HepG2 (cell line): ENCODE results near the gene SYNGR2. TPM values are rescaled to one million over a fixed set of nuclear protein-coding genes. Genes with fewer than 3 reads are reported as not detected.

ENCODE experiments used
- ATAC-seq: fragments of 200-7000 bp; cut with Tn5 transposase; 3 replicates; pipeline ENCODE4 v1.9.1; 2020; ENCODE audit warnings: mild to moderate bottlenecking, moderate library complexity
- BruUV-seq: library from RNA; stranded (reverse); fragments of 400-500 nt; replicated peaks from 2 replicates; lab custom pipeline; 2021; lab: Mats Ljungman, UMichigan
- CTCF ChIA-PET: fragments of 300-600 bp; formaldehyde crosslinking; extraction: SDS; loops from one replicate; lab custom pipeline; 2021; ENCODE audit warnings: low total read pairs, inconsistent platforms, low intra/inter-chr PET ratio; lab: Yijun Ruan, JAX
- POLR2A ChIA-PET: fragments of 350-600 bp; sonication (Branson Sonifier 250); formaldehyde crosslinking; loops from one replicate; lab custom pipeline; 2020; ENCODE audit warnings: antibody characterized with exemption, inconsistent platforms; lab: Yijun Ruan, JAX
- DNase-seq: peaks from one replicate; pipeline ENCODE4 v3.0.0-alpha.2; 2015; ENCODE audit warnings: low spot score
- FAIRE-seq: peaks from 3 replicates; lab custom pipeline; 2011; peaks lifted over from hg19 to GRCh38; lab: Jason Lieb, UNC
- H2AFZ ChIP-seq: one replicate; pipeline ENCODE4 v1.6.1; 2011; ENCODE audit warnings: low read length, inconsistent platforms
- H3K27ac ChIP-seq: fragments of 300-600 bp; 3 replicates; pipeline ENCODE4 v1.8.0; 2011; ENCODE audit warnings: mixed run types, mild to moderate bottlenecking, mixed read lengths, low read length, inconsistent platforms; ENCODE audit not compliant: insufficient read depth; ENCODE audit errors: extremely low read length
- H3K27me3 ChIP-seq, 2 experiments: fragments of 200-600 bp in 1 of 2; 2 replicates in 1 of 2; 3 replicates in 1 of 2; pipeline versions ENCODE4 v1.6.0 to v1.8.0; 2011; ENCODE audit warnings: low read length in 2 of 2, mild to moderate bottlenecking in 2 of 2, moderate library complexity in 2 of 2, inconsistent platforms in 1 of 2; ENCODE audit not compliant: insufficient read depth in 2 of 2, control insufficient read depth in 1 of 2
- H3K36me3 ChIP-seq, 2 experiments: fragments of 200-600 bp in 1 of 2; replicated peaks in 1 of 2; 2 replicates in 1 of 2; 3 replicates in 1 of 2; pipeline versions ENCODE4 v1.5.1 to v1.8.0; 2011; ENCODE audit warnings: low read length in 2 of 2, inconsistent platforms in 1 of 2; ENCODE audit not compliant: insufficient read depth in 2 of 2, control insufficient read depth in 1 of 2
- H3K4me1 ChIP-seq: 2 replicates; pipeline ENCODE4 v1.5.1; 2012; ENCODE audit warnings: low read length, inconsistent platforms; ENCODE audit not compliant: insufficient read depth
- H3K4me2 ChIP-seq: 2 replicates; pipeline ENCODE4 v1.6.0; 2011; ENCODE audit warnings: low read depth, low read length, inconsistent platforms
- H3K4me3 ChIP-seq, 3 experiments: fragments of 200-600 bp in 1 of 3; sonication (generic), shearing (Covaris generic) in 1 of 3; replicated peaks in 1 of 3; 2 replicates each; pipeline ENCODE4 v1.5.1; 2011 to 2016; ENCODE audit warnings: low read length in 3 of 3, inconsistent platforms in 2 of 3, low read depth in 2 of 3, mild to moderate bottlenecking in 2 of 3, control low read depth in 1 of 3, mixed read lengths in 1 of 3; ENCODE audit not compliant: insufficient read depth in 1 of 3
- H3K79me2 ChIP-seq: one replicate; pipeline ENCODE4 v1.6.1; 2011; ENCODE audit warnings: low read length, inconsistent platforms; ENCODE audit not compliant: insufficient read depth
- H3K9ac ChIP-seq: 2 replicates; pipeline ENCODE4 v1.6.0; 2011; ENCODE audit warnings: mild to moderate bottlenecking, low read depth, low read length, inconsistent platforms; ENCODE audit not compliant: insufficient read depth
- H3K9me3 ChIP-seq: 2 replicates; pipeline ENCODE4 v1.5.1; 2012; ENCODE audit warnings: mild to moderate bottlenecking, low read length
- H4K20me1 ChIP-seq: 2 replicates; pipeline ENCODE4 v1.6.0; 2011; ENCODE audit warnings: inconsistent platforms, mild to moderate bottlenecking, low read length, moderate library complexity; ENCODE audit not compliant: insufficient read depth
- DPF2 ChIP-seq: sonication (generic); formaldehyde crosslinking; IDR thresholded peaks from 2 replicates; pipeline ENCODE4 v1.4.0; 2020; ENCODE audit warnings: mild to moderate bottlenecking, low read depth, missing genetic modification reagents, borderline replicate concordance
- ELF4 ChIP-seq: sonication (generic); formaldehyde crosslinking; IDR thresholded peaks from 2 replicates; pipeline ENCODE4 v1.5.0; 2020; ENCODE audit warnings: missing genetic modification reagents, mild to moderate bottlenecking, moderate library complexity, borderline replicate concordance
- FOXC1 ChIP-seq: sonication (generic); formaldehyde crosslinking; IDR thresholded peaks from 2 replicates; pipeline ENCODE4 v1.8.0; 2022; ENCODE audit warnings: mild to moderate bottlenecking, missing genetic modification reagents, borderline replicate concordance
- GFI1 ChIP-seq: sonication (generic); formaldehyde crosslinking; IDR thresholded peaks from 2 replicates; pipeline ENCODE4 v1.5.0; 2020; ENCODE audit warnings: missing genetic modification reagents, mild to moderate bottlenecking, borderline replicate concordance
- JUNB ChIP-seq: sonication (generic); formaldehyde crosslinking; IDR thresholded peaks from 2 replicates; pipeline ENCODE4 v1.8.0; 2022; ENCODE audit warnings: missing genetic modification reagents, mild to moderate bottlenecking, borderline replicate concordance
- KLF12 ChIP-seq: sonication (generic); formaldehyde crosslinking; IDR thresholded peaks from 2 replicates; pipeline ENCODE4 v1.4.0; 2020; ENCODE audit warnings: missing genetic modification reagents, borderline replicate concordance
- NR2F6 ChIP-seq, 2 experiments: IDR thresholded peaks; 2 replicates each; pipeline ENCODE4 v1.6.1; 2016; ENCODE audit warnings: antibody characterized with exemption in 1 of 2, mild to moderate bottlenecking in 1 of 2
- POGZ ChIP-seq: sonication (generic); formaldehyde crosslinking; IDR thresholded peaks from 2 replicates; pipeline ENCODE4 v1.4.0; 2020; ENCODE audit warnings: mild to moderate bottlenecking, missing genetic modification reagents
- SKIL ChIP-seq: sonication (generic); formaldehyde crosslinking; IDR thresholded peaks from 2 replicates; pipeline ENCODE4 v1.8.0; 2022; ENCODE audit warnings: missing genetic modification reagents, mild to moderate bottlenecking, moderate library complexity, borderline replicate concordance
- UBTF ChIP-seq: sonication (generic); formaldehyde crosslinking; IDR thresholded peaks from 2 replicates; pipeline ENCODE4 v1.4.0; 2020; ENCODE audit warnings: mild to moderate bottlenecking, missing genetic modification reagents
- ZFY ChIP-seq: sonication (generic); formaldehyde crosslinking; IDR thresholded peaks from 2 replicates; pipeline ENCODE4 v1.4.0; 2020; ENCODE audit warnings: missing genetic modification reagents
- ZNF18 ChIP-seq: sonication (generic); formaldehyde crosslinking; IDR thresholded peaks from 2 replicates; pipeline ENCODE4 v1.8.0; 2022; ENCODE audit warnings: mild to moderate bottlenecking, missing genetic modification reagents; ENCODE audit not compliant: insufficient replicate concordance
- ZNF501 ChIP-seq: sonication (generic); formaldehyde crosslinking; IDR thresholded peaks from 2 replicates; pipeline ENCODE4 v1.5.1; 2020; ENCODE audit warnings: mild to moderate bottlenecking, moderate library complexity, missing genetic modification reagents
- WGBS: methylation state at CpG from one replicate; pipeline ENCODE4 v1.1.6; 2017; ENCODE audit warnings: low lambda C conversion rate; 5-methylcytosine and 5-hydroxymethylcytosine counted together
- in situ Hi-C: cut with HindIII; loops from 2 replicates; pipeline ENCODE4 v1.10.0; 2017; ENCODE audit warnings: low pct_unique_long_range_greater_than_20kb; ENCODE audit not compliant: extremely low pct_ligation_motif_present
- intact Hi-C: fragments of 100-400 bp; cut with micrococcal nuclease; formaldehyde crosslinking; loops from one replicate; pipeline ENCODE4 v1.10.0; 2022; ENCODE audit not compliant: unreplicated experiment
- polyA plus RNA-seq, 8 experiments: library from polyadenylated mRNA; depleted of rRNA in 3 of 8; stranded (reverse) in 7 of 8; unstranded in 1 of 8; fragments of >200 nt; fragmentation: Illumina TruSeq in 4 of 8; extraction: Trizol in 4 of 8; gene quantifications; 2 replicates each; pipeline versions ENCODE4 v1.2.1 to v1.2.3, GENCODE V29; 2011 to 2016; ENCODE audit warnings: low read depth in 4 of 8, missing spikeins in 1 of 8, mixed read lengths in 1 of 8; ENCODE audit not compliant: insufficient read depth in 1 of 8
- total RNA-seq, 5 experiments: library from RNA; depleted of rRNA; stranded (reverse); fragments of >200 nt; fragmentation: Illumina TruSeq; extraction: Trizol; gene quantifications; 2 replicates each; pipeline ENCODE4 v1.2.3, GENCODE V29; 2016; ENCODE audit warnings: low read depth in 1 of 5

The SYNGR2 gene
- total and polyA plus RNA-seq, 2 of the 13 experiments (the other 11 are each of a cell fraction or from before 2014, with no cell fraction given), result 46.7 to 170 TPM

GRCh38 chr17:78133179-78133951, 35.0 kb upstream of the SYNGR2 start:
- peak overlapping the region; percentile 29; the same call in 1 of the 2 replicates for H3K4me2 ChIP-seq
- no peak for ATAC-seq
- intact Hi-C loops, result no loop called here
- H3K9ac ChIP-seq, result no peak overlapping the region
- no peaks in the 10 kb centered on the region for H3K36me3 ChIP-seq
- in situ Hi-C loops, result no loop called here
- H3K4me1 ChIP-seq, result peaks cover 89% of the 10 kb centered on the region
- no peaks in the 10 kb centered on the region for H4K20me1 ChIP-seq
- no peaks in the 10 kb centered on the region for H3K79me2 ChIP-seq
- H3K27ac ChIP-seq, result no peak overlapping the region
- 68% methylated on average over 25 of the region's 30 CpGs for WGBS
- DNase-seq, result no peak
- ChIA-PET POLR2A (interaction anchor here (0.7 kb wide), 1 partner anchor 175 kb away, joined by 3 read pairs; the partner anchor contains the start of gene TNRC6C), CTCF (interaction anchor here (1.3 to 2.3 kb wide), 2 partner anchors 16 to 21 kb away, joined by 11 to 17 read pairs; no protein-coding TSS in a partner anchor)
- H2AFZ ChIP-seq, result no peak overlapping the region
- BruUV-seq, result no TSS peak
- H3K9me3 ChIP-seq, result no peaks in the 10 kb centered on the region
- H3K27me3 ChIP-seq, result no peaks in the 10 kb centered on the region
- no peak for FAIRE-seq
- no peak overlapping the region for H3K4me3 ChIP-seq
- TF ChIP-seq KLF12 (CRISPR knock-in tag), result no peak
- no peak for TF ChIP-seq ZNF18 (CRISPR knock-in tag)
- no peak for TF ChIP-seq UBTF (CRISPR knock-in tag)
- TF ChIP-seq JUNB (CRISPR knock-in tag), result no peak
- no peak for TF ChIP-seq NR2F6 (IDR thresholded peaks at IDR 0.05)
- no peak for TF ChIP-seq NR2F6 (CRISPR knock-in tag; IDR thresholded peaks at IDR 0.05)
- TF ChIP-seq SKIL (CRISPR knock-in tag), result no peak
- TF ChIP-seq ELF4 (CRISPR knock-in tag), result no peak
- no peak; the same call in 1 of the 2 replicates for TF ChIP-seq FOXC1
- no peak for TF ChIP-seq DPF2 (CRISPR knock-in tag)
- no peak for TF ChIP-seq ZNF501
- TF ChIP-seq GFI1 (CRISPR knock-in tag), result no peak
- 0 out of 2 replicates have a peak, but pooled peaks have one; percentile 15 for TF ChIP-seq ZFY
- TF ChIP-seq POGZ (CRISPR knock-in tag), result no peak
